Lower lobe of right lung (tissue), 2 donors: ENCODE data around the gene MRPS10. TPM values are rescaled to one million over a fixed set of nuclear protein-coding genes. Genes with fewer than 3 reads are reported as not detected.
"Not testable (repeated sequence)": the region's sequence is repeated elsewhere in the genome, so short reads cannot be mapped to it uniquely, and the experiment has no call there.

Source experiments
- ATAC-seq, 2 donors: fragments of 200-7000 bp; cut with Tn5 transposase; one replicate each; pipeline ENCODE4 v1.9.1; 2020 to 2022; ENCODE audit warnings: mild to moderate bottlenecking in 2 of 2, moderate library complexity in 2 of 2
- DNase-seq: peaks from one replicate; pipeline ENCODE4 v3.0.0-alpha.2; 2020
- H3K27ac ChIP-seq: fragments of 200-600 bp; one replicate; pipeline ENCODE4 v1.8.0; 2022
- H3K27me3 ChIP-seq: fragments of 200-600 bp; one replicate; pipeline ENCODE4 v1.8.0; 2022; ENCODE audit warnings: low read depth
- H3K36me3 ChIP-seq: fragments of 200-600 bp; one replicate; pipeline ENCODE4 v1.8.0; 2022; ENCODE audit warnings: mild to moderate bottlenecking
- H3K4me1 ChIP-seq: fragments of 200-600 bp; one replicate; pipeline ENCODE4 v1.8.0; 2022
- H3K4me3 ChIP-seq: fragments of 200-600 bp; one replicate; pipeline ENCODE4 v1.8.0; 2022; ENCODE audit warnings: mild to moderate bottlenecking
- H3K9me3 ChIP-seq: fragments of 200-600 bp; one replicate; pipeline ENCODE4 v1.8.0; 2022
- CTCF ChIP-seq: fragments of 200-600 bp; IDR thresholded peaks from one replicate; pipeline ENCODE4 v1.8.0; 2022; ENCODE audit warnings: antibody characterized with exemption, mild to moderate bottlenecking
- intact Hi-C: fragments of 100-400 bp; cut with DNase I; formaldehyde crosslinking; loops from one replicate; pipeline ENCODE4 v1.11.0; 2022
- total RNA-seq: library from RNA; stranded (reverse); fragmentation: NEBNext Ultra II Directional; extraction: Animal tissue kit (Norgen Biotek cat#: 25700); gene quantifications from one replicate; pipeline ENCODE4 v1.2.1, GENCODE V29; 2021
- donor health status: DM: no; HTN: yes; CAD: no; lungs with severe emphysema.

Gene MRPS10
- total RNA-seq, 1 donor from 2014 or later = 23.6 TPM

DNA sequence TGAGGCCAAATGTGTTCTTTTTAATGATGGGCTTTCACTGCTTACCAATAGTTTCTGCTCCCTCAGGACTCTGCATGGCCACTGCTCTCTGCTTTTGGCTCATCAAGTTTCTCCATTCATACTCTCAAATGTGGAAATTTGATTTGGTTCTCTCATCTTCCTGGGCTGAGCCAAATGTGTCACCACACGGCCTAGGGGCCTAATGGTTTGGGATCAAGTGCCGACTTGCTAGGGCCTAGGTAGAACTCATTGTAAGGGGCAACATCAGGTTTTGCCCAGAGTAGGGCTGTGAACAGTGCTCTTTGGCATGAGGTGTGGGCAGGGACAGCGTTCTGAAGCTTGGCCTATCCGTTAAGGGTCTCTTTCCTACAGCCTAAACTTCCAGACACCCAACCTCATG is 3.9 kb upstream of the MRPS10 start:
- Histone ChIP-seq H3K9me3 (no peaks in the 10 kb centered on the region), H3K27me3 (no peaks in the 10 kb centered on the region), H3K4me3 (no peak overlapping the region), H3K36me3 (peaks cover 1% of the 10 kb centered on the region), H3K27ac (no peak overlapping the region), H3K4me1 (peaks cover 11% of the 10 kb centered on the region)
- ATAC-seq (no peak), DNase-seq (no peak)
- intact Hi-C loops = no loop called here
- no peak for TF ChIP-seq CTCF

DNA sequence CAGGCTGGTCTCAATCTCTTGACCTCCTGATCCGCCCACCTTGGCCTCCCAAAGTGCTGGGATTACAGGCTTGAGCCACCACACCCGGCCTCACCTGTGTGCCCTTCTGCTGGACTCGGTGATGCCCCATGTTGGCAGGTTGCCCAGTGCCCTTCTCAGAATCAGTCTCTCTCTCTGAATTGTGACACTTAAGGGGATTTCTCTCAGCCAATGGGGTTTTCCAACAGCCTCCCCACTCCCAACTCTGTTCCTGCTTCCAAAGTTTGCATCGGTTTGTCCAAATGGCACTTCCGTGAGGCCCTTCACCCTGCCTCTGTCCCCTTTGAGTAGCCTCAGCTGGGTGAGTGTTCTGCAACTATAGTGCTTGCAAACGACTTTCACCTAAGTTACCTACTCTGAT is 3.1 kb upstream of the MRPS10 start:
- Histone ChIP-seq H3K9me3 (no peaks in the 10 kb centered on the region), H3K27ac (no peak overlapping the region), H3K27me3 (no peaks in the 10 kb centered on the region), H3K4me1 (peaks cover 13% of the 10 kb centered on the region), H3K4me3 (no peak overlapping the region), H3K36me3 (no peaks in the 10 kb centered on the region)
- ATAC-seq (no peak), DNase-seq (no peak)
- no peak for TF ChIP-seq CTCF
- intact Hi-C loops = no loop called here

- Histone ChIP-seq H3K27me3 (no peaks in the 10 kb centered on the region), H3K36me3 (peaks cover 27% of the 10 kb centered on the region), H3K4me3 (peak overlapping the region; percentile 77), H3K27ac (peak overlapping the region; percentile 76), H3K4me1 (peaks cover 13% of the 10 kb centered on the region), H3K9me3 (no peaks in the 10 kb centered on the region)
- intact Hi-C loops = no loop called here
- DNase-seq (no peak), ATAC-seq (no peak)
- no peak for TF ChIP-seq CTCF
Observed at GRCh38 chr6:42217157-42217518, 523 bp downstream of the MRPS10 start.

- H3K36me3 ChIP-seq = peaks cover 34% of the 10 kb centered on the region
- not testable (repeated sequence) for ATAC-seq, H3K9me3 ChIP-seq
Observed at GRCh38 chr6:42216495-42216894, 1.2 kb downstream of the MRPS10 start.

GRCh38 chr6:42212442-42212841 is 5.2 kb downstream of the MRPS10 start:
- intact Hi-C loops = no loop called here
- Histone ChIP-seq H3K27ac (no peak overlapping the region), H3K4me3 (no peak overlapping the region), H3K4me1 (peaks cover 10% of the 10 kb centered on the region), H3K36me3 (peaks cover 71% of the 10 kb centered on the region), H3K27me3 (no peaks in the 10 kb centered on the region), H3K9me3 (no peaks in the 10 kb centered on the region)
- TF ChIP-seq CTCF = no peak
- DNase-seq (no peak), ATAC-seq (no peak)

More at GRCh38 chr6:42216495-42216894, 1.2 kb downstream of the MRPS10 start:
- DNase-seq, H3K27ac ChIP-seq, H3K27me3 ChIP-seq, intact Hi-C loops: not testable (repeated sequence)
- Histone ChIP-seq H3K4me1 (peaks cover 13% of the 10 kb centered on the region), H3K4me3 (peak overlapping the region; percentile 77)

GRCh38 chr6:42211726-42212125 is 5.9 kb downstream of the MRPS10 start:
- H3K27me3 ChIP-seq = no peaks in the 10 kb centered on the region
- ATAC-seq (no peak), DNase-seq (no peak)
- H3K36me3 ChIP-seq = peaks cover 78% of the 10 kb centered on the region
- no peak overlapping the region for H3K27ac ChIP-seq
- TF ChIP-seq CTCF = no peak
- H3K4me1 ChIP-seq = peaks cover 5% of the 10 kb centered on the region
- no peak overlapping the region for H3K4me3 ChIP-seq
- H3K9me3 ChIP-seq = no peaks in the 10 kb centered on the region
- intact Hi-C loops = no loop called here
